Left renal pelvis (tissue), 4 donors: ENCODE measurements around the gene PLXNA1. TPM values are rescaled to one million over a fixed set of nuclear protein-coding genes. Genes with fewer than 3 reads are reported as not detected.

Experiments
- DNase-seq, 4 donors: peaks; one replicate each; pipeline ENCODE4 v3.0.0-alpha.2; 2013; ENCODE audit warnings: low read depth in 4 of 4, low spot score in 3 of 4
- polyA plus RNA-seq, 4 donors: library from polyadenylated mRNA; unstranded; fragments of 120-200 nt; gene quantifications; one replicate each; pipeline ENCODE4 v1.2.1, GENCODE V29; 2013; ENCODE audit not compliant: insufficient read length in 4 of 4

The PLXNA1 gene
- polyA plus RNA-seq, 4 donors: 27.4 to 36.6 (median 28.1) TPM

GRCh38 chr3:126964950-126965349, 18.0 kb upstream of the PLXNA1 start:
- no peak for DNase-seq

- no peak for DNase-seq
Observed at GRCh38 chr3:126965526-126966080, 17.3 kb upstream of the PLXNA1 start.

GRCh38 chr3:126967386-126967785, 15.5 kb upstream of the PLXNA1 start:
- DNase-seq: no peak

GRCh38 chr3:126968391-126969390, 14.2 kb upstream of the PLXNA1 start:
- peak in 1 of 4 donors; percentile 10 for DNase-seq

GRCh38 chr3:126969586-126969985, 13.3 kb upstream of the PLXNA1 start:
- no peak for DNase-seq

- no peak for DNase-seq
Observed at GRCh38 chr3:126970101-126970500, 12.8 kb upstream of the PLXNA1 start.

- no peak for DNase-seq
Observed at GRCh38 chr3:126970921-126971320, 12.0 kb upstream of the PLXNA1 start.

- no peak for DNase-seq
Observed at GRCh38 chr3:126971891-126972351, 11.0 kb upstream of the PLXNA1 start.

- DNase-seq: no peak
Observed at GRCh38 chr3:126972866-126973265, 10.0 kb upstream of the PLXNA1 start.

GRCh38 chr3:126973814-126974213, 9.1 kb upstream of the PLXNA1 start:
- no peak for DNase-seq

GRCh38 chr3:126974756-126975155, 8.2 kb upstream of the PLXNA1 start:
- DNase-seq: no peak

- DNase-seq: no peak
Observed at GRCh38 chr3:126976906-126977305, 6.0 kb upstream of the PLXNA1 start.

- no peak for DNase-seq
Observed at GRCh38 chr3:126977821-126978220, 5.1 kb upstream of the PLXNA1 start.

- DNase-seq: no peak
Observed at GRCh38 chr3:126978291-126978690, 4.6 kb upstream of the PLXNA1 start.

- no peak for DNase-seq
Observed at GRCh38 chr3:126979046-126979628, 3.8 kb upstream of the PLXNA1 start.

- no peak for DNase-seq
Observed at GRCh38 chr3:126980266-126980811, 2.6 kb upstream of the PLXNA1 start.

GRCh38 chr3:126982126-126982470, 817 bp upstream of the PLXNA1 start:
- DNase-seq: no peak

- no peak for DNase-seq
Observed at GRCh38 chr3:126983276-126983652, 349 bp downstream of the PLXNA1 start.

GRCh38 chr3:126983653-126984390, 907 bp downstream of the PLXNA1 start:
- DNase-seq: peak in 1 of 4 donors; percentile 29

- no peak for DNase-seq
Observed at GRCh38 chr3:126984391-126985131, 1.6 kb downstream of the PLXNA1 start.
